HG03575 (cell line): ENCODE results near the gene LGALS7B.

ENCODE experiments used
- ATAC-seq: cut with Tn5 transposase; IDR thresholded peaks from one replicate; pipeline ENCODE4 v1.9.1; 2021; ENCODE audit not compliant: unreplicated experiment, insufficient number of reproducible peaks, low FRiP score; ENCODE audit errors: extremely low read depth

Gene LGALS7B

GRCh38 chr19:38838208-38838985 lies 49.4 kb downstream of the LGALS7B start:
- no peak for ATAC-seq

- ATAC-seq: no peak
Observed at GRCh38 chr19:38838986-38839761, 50.2 kb downstream of the LGALS7B start.

GRCh38 chr19:38839816-38840582 lies 51.0 kb downstream of the LGALS7B start:
- no peak for ATAC-seq

- no peak for ATAC-seq
Observed at GRCh38 chr19:38840583-38840968, 51.6 kb downstream of the LGALS7B start.
